Stomach (tissue), 9 donors: Measurements from ENCODE around the gene EML3. TPM values are rescaled to one million over a fixed set of nuclear protein-coding genes. Genes with fewer than 3 reads are reported as not detected.
A peak's percentile ranks its signal among the peaks of the same experiment; 100 is the strongest.
"Not testable (repeated sequence)": the region's sequence is repeated elsewhere in the genome, so short reads cannot be mapped to it uniquely, and the experiment has no call there.

ENCODE experiments used
- DNase-seq, 2 donors: peaks; one replicate each; pipeline versions ENCODE4 v3.0.0 to v3.0.0-alpha.2; 2013 to 2019
- H3K27ac ChIP-seq, 5 donors: fragments of 200-600 bp in 4 of 5; sonication (generic) in 4 of 5; one replicate each; pipeline ENCODE4 v1.5.1; 2013 to 2019; ENCODE audit warnings: mild to moderate bottlenecking in 1 of 5, moderate library complexity in 1 of 5
- H3K27me3 ChIP-seq, 3 donors: fragments of 200-600 bp; sonication (generic); one replicate each; pipeline ENCODE4 v1.5.1; 2017 to 2019; ENCODE audit warnings: mixed run types in 1 of 3
- H3K36me3 ChIP-seq, 4 donors: fragments of 200-600 bp; sonication (generic); 1 replicate in 3 of 4; 2 replicates in 1 of 4; pipeline ENCODE4 v1.5.1; 2016 to 2019
- H3K4me1 ChIP-seq, 4 donors: fragments of 200-600 bp; sonication (generic); one replicate each; pipeline ENCODE4 v1.5.1; 2016 to 2019
- H3K4me3 ChIP-seq, 4 donors: fragments of 200-600 bp; sonication (generic) in 3 of 4; one replicate each; pipeline ENCODE4 v1.5.1; 2016 to 2019; ENCODE audit warnings: mild to moderate bottlenecking in 1 of 4
- H3K9me3 ChIP-seq, 4 donors: fragments of 200-600 bp; sonication (generic); one replicate each; pipeline ENCODE4 v1.5.1; 2016 to 2019
- EP300 ChIP-seq: sonication (generic); formaldehyde crosslinking; IDR thresholded peaks from one replicate; pipeline ENCODE4 v1.6.1; 2017; ENCODE audit warnings: antibody characterized with exemption
- POLR2A ChIP-seq, 4 donors: fragments of 450-650 bp; IDR thresholded peaks; one replicate each; pipeline ENCODE4 v1.6.1; 2016; ENCODE audit warnings: antibody characterized with exemption in 4 of 4, control low read depth in 2 of 4, mild to moderate bottlenecking in 1 of 4, moderate library complexity in 1 of 4
- POLR2AphosphoS5 ChIP-seq, 3 donors: sonication (generic); formaldehyde crosslinking; IDR thresholded peaks; one replicate each; pipeline ENCODE4 v1.6.1; 2016; ENCODE audit warnings: antibody characterized with exemption in 3 of 3
- whole genome bisulfite sequencing, 5 donors: extraction: QIAGEN DNeasy Blood & Tissue Kit in 3 of 5; methylation state at CpG; one replicate each; pipeline versions ENCODE4 v1.1.5 to v1.1.7; 2013 to 2018; 5-methylcytosine and 5-hydroxymethylcytosine counted together
- intact Hi-C: fragments of 100-400 bp; cut with DNase I; formaldehyde crosslinking; loops from one replicate; pipeline ENCODE4 v1.15.1; 2023; ENCODE audit warnings: low total_unique reads
- polyA plus RNA-seq, 3 donors: library from polyadenylated mRNA; stranded (reverse); fragments of 200-250 nt; gene quantifications; one replicate each; pipeline ENCODE4 v1.2.3, GENCODE V29; 2013
- total RNA-seq, 5 donors: library from RNA; depleted of rRNA; stranded (reverse); fragments of >200 nt; gene quantifications; one replicate each; pipeline versions ENCODE4 v1.1.0 to v1.2.3, GENCODE V29; 2014 to 2016
- TF ChIP-seq, protein P1 (sequence below), 7 experiments: fragments of 450-650 bp in 4 of 7; fragments of 200-600 bp in 3 of 7; sonication (generic) in 3 of 7; IDR thresholded peaks; one replicate each; pipeline ENCODE4 v1.5.1; 2016 to 2019; ENCODE audit warnings: antibody characterized with exemption in 7 of 7, control low read depth in 2 of 7, mild to moderate bottlenecking in 1 of 7
- donor health status: healthy with polysubstance abuse.
- donor health status: Bipolar disorder and iron deficiency.
- donor health status: healthy.

Gene EML3
- total and polyA plus RNA-seq, 8 donors: 24.4 to 112 (median 68.6) TPM

DNA sequence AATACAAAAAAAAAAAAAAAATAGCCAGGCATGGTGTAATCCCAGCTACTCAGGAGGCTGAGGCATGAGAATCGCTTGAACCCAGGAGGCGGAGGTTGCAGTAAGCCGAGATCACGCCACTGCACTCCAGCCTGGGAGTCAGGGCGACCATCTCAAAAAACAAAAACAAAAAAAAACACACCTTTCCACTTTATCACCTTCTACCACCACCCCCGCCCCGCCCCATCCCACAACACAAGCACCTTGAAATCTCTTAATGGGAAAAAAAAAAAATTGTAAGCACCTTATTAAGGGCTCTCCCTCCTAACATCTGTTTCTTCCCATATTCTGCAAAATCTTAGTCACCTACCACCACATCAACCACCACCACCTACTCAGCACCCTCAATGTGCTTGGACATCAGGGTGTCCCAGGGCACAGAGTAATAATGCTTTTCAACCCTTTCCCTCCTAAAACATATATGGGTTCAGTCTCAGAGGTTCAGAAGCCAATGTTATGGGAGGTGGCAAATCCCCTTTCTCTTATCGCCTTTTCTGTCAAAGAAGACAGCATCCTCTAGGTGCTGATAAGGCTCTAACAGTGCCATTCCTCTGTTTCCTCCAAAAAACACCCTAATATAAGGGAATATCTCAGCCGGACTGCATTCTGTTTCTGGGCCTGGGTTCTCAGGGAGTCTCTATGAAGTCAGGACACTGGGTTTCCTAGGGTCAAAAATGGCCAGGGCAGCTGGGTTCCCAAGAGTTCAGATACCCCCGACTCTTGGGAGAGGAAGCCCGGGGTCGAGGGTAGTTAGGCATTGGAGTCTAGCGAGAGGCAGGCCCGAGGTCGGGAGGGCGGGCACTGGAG, 39.8 kb upstream of the EML3 start:
- WGBS, 5 donors: 16 to 32% (median 25%) methylated on average over 16 of the region's 16 CpGs
- Histone ChIP-seq H3K27ac (peak overlapping the region; percentile 87 to 96 (median 92)), H3K4me1 (peaks cover 15 to 33% (median 27%) of the 10 kb centered on the region in 4 donors), H3K9me3 (no peaks in the 10 kb centered on the region), H3K36me3 (peaks cover 21 to 29% (median 28%) of the 10 kb centered on the region in 4 donors), H3K4me3 (peak overlapping the region; percentile 67 to 93 (median 82)), H3K27me3 (no peaks in the 10 kb centered on the region)
- TF ChIP-seq EP300 (no peak), POLR2A (IDR thresholded peaks at IDR 0.05) (no peak), POLR2AphosphoS5 (IDR thresholded peaks at IDR 0.05) (no peak)
- TF ChIP-seq, protein P1, sequence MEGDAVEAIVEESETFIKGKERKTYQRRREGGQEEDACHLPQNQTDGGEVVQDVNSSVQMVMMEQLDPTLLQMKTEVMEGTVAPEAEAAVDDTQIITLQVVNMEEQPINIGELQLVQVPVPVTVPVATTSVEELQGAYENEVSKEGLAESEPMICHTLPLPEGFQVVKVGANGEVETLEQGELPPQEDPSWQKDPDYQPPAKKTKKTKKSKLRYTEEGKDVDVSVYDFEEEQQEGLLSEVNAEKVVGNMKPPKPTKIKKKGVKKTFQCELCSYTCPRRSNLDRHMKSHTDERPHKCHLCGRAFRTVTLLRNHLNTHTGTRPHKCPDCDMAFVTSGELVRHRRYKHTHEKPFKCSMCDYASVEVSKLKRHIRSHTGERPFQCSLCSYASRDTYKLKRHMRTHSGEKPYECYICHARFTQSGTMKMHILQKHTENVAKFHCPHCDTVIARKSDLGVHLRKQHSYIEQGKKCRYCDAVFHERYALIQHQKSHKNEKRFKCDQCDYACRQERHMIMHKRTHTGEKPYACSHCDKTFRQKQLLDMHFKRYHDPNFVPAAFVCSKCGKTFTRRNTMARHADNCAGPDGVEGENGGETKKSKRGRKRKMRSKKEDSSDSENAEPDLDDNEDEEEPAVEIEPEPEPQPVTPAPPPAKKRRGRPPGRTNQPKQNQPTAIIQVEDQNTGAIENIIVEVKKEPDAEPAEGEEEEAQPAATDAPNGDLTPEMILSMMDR (IDR thresholded peaks at IDR 0.05): no peak
- intact Hi-C loops: no loop called here
- DNase-seq: no peak

DNA sequence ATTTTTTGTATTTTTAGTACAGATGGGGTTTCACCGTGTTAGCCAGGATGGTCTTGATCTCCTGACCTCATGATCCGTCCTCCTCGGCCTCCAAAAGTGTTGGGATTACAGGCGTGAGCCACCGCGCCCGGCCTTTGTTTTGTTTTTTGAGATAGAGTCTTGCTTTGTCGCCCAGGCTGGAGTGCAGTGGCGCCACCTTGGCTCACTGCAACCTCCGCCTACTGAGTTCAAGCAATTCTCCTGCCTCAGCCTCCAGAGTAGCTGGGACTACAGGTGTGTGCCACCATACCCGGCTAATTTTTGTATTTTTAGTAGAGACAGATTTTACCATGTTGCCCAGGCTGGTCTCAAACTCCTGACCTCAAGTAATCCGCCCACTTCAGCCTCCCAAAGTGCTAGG, 37.7 kb upstream of the EML3 start:
- H3K27me3 ChIP-seq, H3K27ac ChIP-seq, DNase-seq, intact Hi-C loops, H3K9me3 ChIP-seq, H3K4me3 ChIP-seq: not testable (repeated sequence)
- WGBS, 5 donors: 90 to 92% (median 90%) methylated on average over 12 of the region's 12 CpGs
- Histone ChIP-seq H3K4me1 (peaks cover 27 to 50% (median 41%) of the 10 kb centered on the region in 4 donors), H3K36me3 (peaks cover 21 to 31% (median 28%) of the 10 kb centered on the region in 4 donors)

DNA sequence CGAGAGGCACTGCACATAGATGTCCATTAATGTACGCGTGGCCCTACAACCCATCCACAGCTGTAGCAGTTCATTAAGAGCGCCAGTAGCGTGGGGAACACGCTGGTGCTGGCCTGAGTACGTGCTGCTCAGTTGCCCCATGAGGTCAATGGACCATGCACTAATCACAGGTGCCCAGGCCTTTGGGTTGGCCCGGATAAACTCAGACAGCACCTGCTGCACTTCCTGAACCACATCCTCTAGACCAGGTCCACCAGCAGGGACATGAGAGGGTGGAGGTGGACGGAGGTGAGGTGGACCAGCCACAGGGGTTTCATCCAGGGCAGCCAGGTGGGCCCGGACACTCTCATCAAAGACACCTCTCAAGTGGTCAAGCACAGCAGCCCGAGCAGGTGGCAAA, 36.9 kb upstream of the EML3 start:
- intact Hi-C loops: no loop called here
- DNase-seq: no peak
- TF ChIP-seq POLR2A (IDR thresholded peaks at IDR 0.05) (no peak), POLR2AphosphoS5 (IDR thresholded peaks at IDR 0.05) (no peak), EP300 (no peak)
- TF ChIP-seq, protein P1 (IDR thresholded peaks at IDR 0.05): no peak
- peaks cover 21 to 35% (median 30%) of the 10 kb centered on the region in 4 donors for H3K36me3 ChIP-seq
- peaks cover 34 to 55% (median 49%) of the 10 kb centered on the region in 4 donors for H3K4me1 ChIP-seq
- H3K4me3 ChIP-seq: no peak overlapping the region
- no peaks in the 10 kb centered on the region for H3K27me3 ChIP-seq
- no peak overlapping the region for H3K27ac ChIP-seq
- 83 to 91% (median 90%) methylated on average over 9 to 11 of the region's 11 CpGs for WGBS, 5 donors
- no peaks in the 10 kb centered on the region for H3K9me3 ChIP-seq

DNA sequence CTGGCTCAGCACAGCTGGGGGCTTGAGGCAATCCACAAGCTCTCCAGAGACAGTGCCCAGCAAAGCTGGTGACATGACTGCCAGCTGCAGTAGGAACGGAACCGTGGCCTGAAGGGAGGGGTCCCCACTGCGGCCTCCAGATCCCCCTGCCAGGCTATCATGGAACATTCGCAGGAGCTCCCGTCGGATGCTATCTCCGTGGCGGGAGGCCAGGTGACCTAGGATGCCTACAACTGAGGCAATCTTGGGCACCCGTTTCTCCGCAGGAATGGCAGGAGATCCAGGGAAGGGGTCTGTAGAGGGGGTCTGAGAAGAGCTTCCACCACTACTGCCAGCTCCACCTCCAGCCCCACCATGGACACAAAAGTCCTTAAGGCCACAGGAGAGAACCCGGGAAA, 36.4 kb upstream of the EML3 start:
- Histone ChIP-seq H3K27me3 (no peaks in the 10 kb centered on the region), H3K36me3 (peaks cover 26 to 40% (median 35%) of the 10 kb centered on the region in 4 donors), H3K27ac (no peak overlapping the region), H3K4me1 (peaks cover 34 to 59% (median 52%) of the 10 kb centered on the region in 4 donors), H3K9me3 (no peaks in the 10 kb centered on the region), H3K4me3 (no peak overlapping the region)
- 87 to 91% (median 90%) methylated on average over 9 to 11 of the region's 11 CpGs for WGBS, 5 donors
- TF ChIP-seq, protein P1 (IDR thresholded peaks at IDR 0.05): no peak
- TF ChIP-seq POLR2AphosphoS5 (IDR thresholded peaks at IDR 0.05) (no peak), POLR2A (IDR thresholded peaks at IDR 0.05) (no peak), EP300 (no peak)
- no peak for DNase-seq
- intact Hi-C loops: no loop called here
